Uterus (tissue), 2 donors: Measurements from ENCODE around the gene SLC5A8.

Experiments used
- POLR2A ChIP-seq, 2 donors: fragments of 450-650 bp; IDR thresholded peaks; one replicate each; pipeline ENCODE4 v1.6.1; 2016; ENCODE audit warnings: antibody characterized with exemption in 2 of 2, mild to moderate bottlenecking in 1 of 2, moderate library complexity in 1 of 2
- TF ChIP-seq, protein P1 (sequence below), 4 experiments: fragments of 200-600 bp in 2 of 4; fragments of 450-650 bp in 2 of 4; sonication (generic) in 2 of 4; IDR thresholded peaks; one replicate each; pipeline ENCODE4 v1.5.1; 2016 to 2019; ENCODE audit warnings: antibody characterized with exemption in 4 of 4, mild to moderate bottlenecking in 2 of 4, moderate library complexity in 1 of 4

DNA sequence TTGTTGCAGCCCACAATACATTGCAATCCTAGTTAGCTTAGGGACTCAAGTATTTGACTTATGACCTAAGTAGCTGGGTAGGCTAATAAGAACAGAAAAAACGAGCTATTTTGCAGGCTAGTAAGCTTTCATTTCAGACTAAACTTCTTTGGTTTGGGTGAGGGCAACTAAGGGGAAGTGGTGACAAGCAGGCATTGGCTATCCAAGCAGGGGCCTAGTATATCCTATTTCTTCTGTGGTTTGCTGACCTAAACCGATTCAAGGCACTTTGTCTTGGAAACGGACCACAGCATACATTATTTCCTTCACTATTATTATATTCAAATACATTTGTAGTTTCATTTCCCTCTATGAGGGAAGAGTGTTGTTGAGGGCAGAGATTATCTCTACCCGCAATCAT lies 21.6 kb upstream of the SLC5A8 start:
- TF ChIP-seq POLR2A (IDR thresholded peaks at IDR 0.05), result no peak
- TF ChIP-seq, protein P1, sequence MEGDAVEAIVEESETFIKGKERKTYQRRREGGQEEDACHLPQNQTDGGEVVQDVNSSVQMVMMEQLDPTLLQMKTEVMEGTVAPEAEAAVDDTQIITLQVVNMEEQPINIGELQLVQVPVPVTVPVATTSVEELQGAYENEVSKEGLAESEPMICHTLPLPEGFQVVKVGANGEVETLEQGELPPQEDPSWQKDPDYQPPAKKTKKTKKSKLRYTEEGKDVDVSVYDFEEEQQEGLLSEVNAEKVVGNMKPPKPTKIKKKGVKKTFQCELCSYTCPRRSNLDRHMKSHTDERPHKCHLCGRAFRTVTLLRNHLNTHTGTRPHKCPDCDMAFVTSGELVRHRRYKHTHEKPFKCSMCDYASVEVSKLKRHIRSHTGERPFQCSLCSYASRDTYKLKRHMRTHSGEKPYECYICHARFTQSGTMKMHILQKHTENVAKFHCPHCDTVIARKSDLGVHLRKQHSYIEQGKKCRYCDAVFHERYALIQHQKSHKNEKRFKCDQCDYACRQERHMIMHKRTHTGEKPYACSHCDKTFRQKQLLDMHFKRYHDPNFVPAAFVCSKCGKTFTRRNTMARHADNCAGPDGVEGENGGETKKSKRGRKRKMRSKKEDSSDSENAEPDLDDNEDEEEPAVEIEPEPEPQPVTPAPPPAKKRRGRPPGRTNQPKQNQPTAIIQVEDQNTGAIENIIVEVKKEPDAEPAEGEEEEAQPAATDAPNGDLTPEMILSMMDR (IDR thresholded peaks at IDR 0.05), result no peak
